ENCODE measurements around the gene LILRB4. TPM values are rescaled to one million over a fixed set of nuclear protein-coding genes. Genes with fewer than 3 reads are reported as not detected.
A peak's percentile ranks its signal among the peaks of the same experiment; 100 is the strongest.
"Not testable (repeated sequence)": the region's sequence is repeated elsewhere in the genome, so short reads cannot be mapped to it uniquely, and the experiment has no call there.

LILRB4 gene
- under 1 TPM; 0.47 to 0.57 TPM for total RNA-seq
- polyA plus RNA-seq = not detected
- 0 to 0.08 (median 0) reads per million in 6 experiments for total RNA-seq

DNA sequence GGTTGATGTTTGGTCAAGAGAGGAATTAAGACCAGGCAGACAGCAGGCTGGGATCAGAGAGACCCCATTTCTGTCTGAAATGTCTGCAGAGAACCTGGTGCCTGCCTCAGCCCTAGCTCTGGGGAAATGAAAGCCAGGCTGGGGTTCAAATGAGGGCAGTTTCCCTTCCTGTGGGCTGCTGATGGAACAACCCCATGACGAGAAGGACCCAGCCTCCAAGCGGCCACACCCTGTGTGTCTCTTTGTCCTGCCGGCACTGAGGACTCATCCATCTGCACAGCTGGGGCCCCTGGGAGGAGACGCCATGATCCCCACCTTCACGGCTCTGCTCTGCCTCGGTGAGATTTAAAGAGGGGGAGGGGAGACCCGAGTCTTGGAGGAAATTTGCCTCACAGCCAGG, at the start of gene LILRB4:
TSS of gene LILRB4 (plus strand) at position 256 of the 400 bp plus-strand sequence. CDS start at position 305, 49 bp downstream.
- POLR2A ChIA-PET = no interaction called here
- peaks cover 0 to 6% (median 2%) of the 10 kb centered on the region in 3 donors for H3K36me3 Mint-ChIP-seq
- peaks cover 14 to 52% (median 30%) of the 10 kb centered on the region in 5 donors for H3K27me3 Mint-ChIP-seq
- H3K27ac Mint-ChIP-seq = peak within 1 kb of the TSS in 2 of 10 donors; percentile 36 to 46
- no peak for DNase-seq
- peak within 1 kb of the TSS in 1 of 10 donors; percentile 58 for H3K4me3 Mint-ChIP-seq
- H3K4me1 Mint-ChIP-seq = peaks cover 0 to 30% (median 0%) of the 10 kb centered on the region in 4 donors
- H3K9me3 Mint-ChIP-seq = peaks cover 0 to 14% (median 2%) of the 10 kb centered on the region in 9 donors
- ATAC-seq = no peak

DNA sequence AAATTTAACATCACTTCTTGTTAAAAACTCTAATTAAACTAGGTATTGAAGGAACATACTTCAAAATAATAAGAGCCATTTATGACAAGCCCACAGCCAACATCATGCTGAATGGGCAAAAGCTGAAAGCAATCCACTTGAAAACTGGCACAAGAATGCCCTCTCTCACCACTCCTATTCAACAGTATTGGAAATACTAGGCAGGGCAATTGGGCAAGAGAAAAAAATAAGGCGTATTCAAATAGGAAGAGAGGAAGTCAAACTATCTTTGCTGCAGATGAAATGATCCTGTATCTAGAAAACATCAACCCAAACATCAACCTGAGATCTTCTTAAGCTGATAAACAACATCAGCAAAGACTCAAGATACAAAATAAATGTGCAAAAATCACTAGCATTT, 48.1 kb upstream of the LILRB4 start:
- Mint-ChIP-seq H3K27me3 (peaks cover 0 to 9% (median 4%) of the 10 kb centered on the region in 5 donors), H3K9me3 (peaks cover 0 to 46% (median 9%) of the 10 kb centered on the region in 9 donors), H3K36me3 (peaks cover 0 to 1% (median 0%) of the 10 kb centered on the region in 3 donors), H3K4me1 (peaks cover 0 to 40% (median under 1%) of the 10 kb centered on the region in 4 donors), H3K27ac (no peak overlapping the region), H3K4me3 (no peak overlapping the region)
- DNase-seq (no peak), ATAC-seq (no peak)
- POLR2A ChIA-PET = no interaction called here

GRCh38 chr19:54616057-54616456, 46.7 kb upstream of the LILRB4 start:
- Mint-ChIP-seq H3K9me3 (peaks cover 0 to 38% (median 9%) of the 10 kb centered on the region in 9 donors), H3K4me1 (peaks cover 0 to 43% (median under 1%) of the 10 kb centered on the region in 4 donors), H3K27ac (peak overlapping the region in 3 of 10 donors; percentile 21 to 48 (median 39)), H3K36me3 (no peaks in the 10 kb centered on the region), H3K4me3 (peak overlapping the region in 2 of 10 donors; percentile 20 to 22), H3K27me3 (peaks cover 0 to 6% (median 2%) of the 10 kb centered on the region in 5 donors)
- ATAC-seq (no peak), DNase-seq (no peak)
- POLR2A ChIA-PET = no interaction called here

DNA sequence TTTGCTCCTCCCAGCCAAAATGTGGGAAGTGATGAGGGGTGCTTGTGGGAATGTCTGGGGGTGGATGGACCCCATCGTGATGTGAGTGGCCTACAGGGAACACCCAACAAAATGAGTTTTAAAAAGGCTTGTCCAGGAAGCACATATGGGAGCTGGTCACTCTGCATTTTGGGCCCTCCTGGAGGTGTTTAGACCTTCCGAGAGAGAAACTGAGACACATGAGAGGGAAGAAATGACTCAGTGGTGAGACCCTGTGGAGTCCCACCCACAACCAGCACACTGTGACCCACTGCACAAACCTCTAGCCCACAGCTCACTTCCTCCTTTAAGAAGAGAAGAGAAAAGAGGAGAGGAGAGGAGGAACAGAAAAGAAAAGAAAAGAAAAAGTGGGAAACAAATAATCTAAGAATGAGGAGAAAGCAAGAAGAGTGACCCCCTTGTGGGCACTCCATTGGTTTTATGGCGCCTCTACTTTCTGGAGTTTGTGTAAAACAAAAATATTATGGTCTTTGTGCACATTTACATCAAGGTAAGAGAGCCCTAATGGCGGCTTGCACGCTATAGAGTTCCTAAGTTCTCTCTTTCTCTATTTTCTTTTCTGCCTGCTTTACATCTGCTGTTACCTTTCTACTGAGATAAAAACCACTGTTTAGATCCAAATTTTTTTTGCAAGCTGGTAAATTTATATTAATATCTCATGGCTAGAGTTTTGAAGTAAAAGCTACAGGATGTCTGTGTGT, 45.8 kb upstream of the LILRB4 start:
- no peak for ATAC-seq
- POLR2A ChIA-PET = no interaction called here
- peak in 1 of 10 donors; percentile 10 for DNase-seq
- H3K27me3 Mint-ChIP-seq = peaks cover 0 to 6% (median 2%) of the 10 kb centered on the region in 5 donors
- peaks cover 0 to 38% (median 9%) of the 10 kb centered on the region in 9 donors for H3K9me3 Mint-ChIP-seq
- peak overlapping the region in 4 of 10 donors; percentile 54 to 89 (median 72) for H3K4me3 Mint-ChIP-seq
- peaks cover 0 to 48% (median under 1%) of the 10 kb centered on the region in 4 donors for H3K4me1 Mint-ChIP-seq
- peak overlapping the region in 4 of 10 donors; percentile 10 to 67 (median 46) for H3K27ac Mint-ChIP-seq
- no peaks in the 10 kb centered on the region for H3K36me3 Mint-ChIP-seq

GRCh38 chr19:54620464-54620863, 42.3 kb upstream of the LILRB4 start:
- Mint-ChIP-seq H3K4me3 (peak overlapping the region in 2 of 10 donors; percentile 39 to 50), H3K36me3 (no peaks in the 10 kb centered on the region), H3K9me3 (peaks cover 0 to 13% (median 0%) of the 10 kb centered on the region in 9 donors), H3K4me1 (peaks cover 0 to 53% (median 0%) of the 10 kb centered on the region in 4 donors), H3K27ac (peak overlapping the region in 1 of 10 donors; percentile 50), H3K27me3 (peaks cover 1 to 12% (median 3%) of the 10 kb centered on the region in 5 donors)
- POLR2A ChIA-PET = no interaction called here
- no peak for ATAC-seq
- no peak for DNase-seq

DNA sequence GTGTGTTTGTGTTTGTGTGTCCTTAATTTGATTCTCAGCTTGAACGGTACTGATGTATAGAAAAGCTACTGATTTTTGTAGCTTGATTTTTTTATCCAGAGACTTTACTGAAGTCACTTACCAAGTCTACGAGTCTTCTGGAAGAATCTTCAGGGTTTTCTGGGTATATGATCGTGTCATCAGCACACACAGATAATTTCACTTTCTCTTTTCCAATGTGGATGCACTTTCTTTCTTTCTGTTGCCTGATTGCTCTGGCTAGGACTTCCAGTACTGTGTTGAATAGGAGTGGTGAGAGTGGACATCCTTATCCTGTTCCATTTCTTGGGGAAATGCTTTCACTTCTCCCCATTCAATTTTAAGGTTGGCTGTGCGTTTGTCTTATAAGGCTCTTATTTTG, 40.4 kb upstream of the LILRB4 start:
- POLR2A ChIA-PET = no interaction called here
- ATAC-seq (no peak), DNase-seq (no peak)
- Mint-ChIP-seq H3K36me3 (peaks cover 0 to 5% (median 2%) of the 10 kb centered on the region in 3 donors), H3K9me3 (peaks cover 0 to 12% (median under 1%) of the 10 kb centered on the region in 9 donors), H3K4me3 (peak overlapping the region in 2 of 10 donors; percentile 67 to 73), H3K27ac (peak overlapping the region in 2 of 10 donors; percentile 18 to 75), H3K4me1 (peaks cover 0 to 46% (median 1%) of the 10 kb centered on the region in 4 donors), H3K27me3 (peaks cover 11 to 32% (median 16%) of the 10 kb centered on the region in 5 donors)

DNA sequence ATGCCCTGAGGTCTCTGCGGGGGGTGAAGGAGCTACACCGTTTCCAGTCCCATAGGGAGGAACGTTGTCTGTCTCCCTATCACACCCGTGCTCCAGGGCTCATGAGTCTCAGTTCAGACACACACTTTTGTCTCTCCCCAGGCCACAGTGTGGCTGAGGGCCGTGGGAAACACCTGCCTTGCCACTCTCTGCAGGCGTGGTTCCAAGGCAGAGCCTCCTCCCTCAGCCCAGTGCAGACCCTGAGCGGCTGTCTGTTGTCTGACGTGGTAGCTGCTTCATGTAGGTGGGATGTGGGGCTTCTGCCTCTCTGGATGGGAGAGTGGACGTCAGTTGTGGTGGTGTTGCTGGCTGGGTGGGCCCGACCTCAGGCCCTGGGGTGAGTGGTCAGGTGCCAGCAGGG, 38.6 kb upstream of the LILRB4 start:
- ATAC-seq, POLR2A ChIA-PET, H3K36me3 Mint-ChIP-seq, DNase-seq: not testable (repeated sequence)
- H3K9me3 Mint-ChIP-seq = peaks cover 0 to 19% (median 4%) of the 10 kb centered on the region in 9 donors
- peaks cover 18 to 50% (median 29%) of the 10 kb centered on the region in 5 donors for H3K27me3 Mint-ChIP-seq
- H3K4me1 Mint-ChIP-seq = peaks cover 0 to 59% (median 1%) of the 10 kb centered on the region in 4 donors
- H3K4me3 Mint-ChIP-seq = peak overlapping the region in 1 of 10 donors; percentile 76
- H3K27ac Mint-ChIP-seq = peak overlapping the region in 2 of 10 donors; percentile 36 to 91

- POLR2A ChIA-PET, ATAC-seq, H3K36me3 Mint-ChIP-seq: not testable (repeated sequence)
- Mint-ChIP-seq H3K27ac (peak overlapping the region in 2 of 10 donors; percentile 78 to 91), H3K9me3 (peaks cover 0 to 19% (median 4%) of the 10 kb centered on the region in 9 donors), H3K4me1 (peaks cover 0 to 62% (median 1%) of the 10 kb centered on the region in 4 donors), H3K27me3 (peaks cover 18 to 59% (median 38%) of the 10 kb centered on the region in 5 donors), H3K4me3 (peak overlapping the region in 1 of 10 donors; percentile 76)
- peak in 1 of 10 donors; percentile 23 for DNase-seq
Observed at GRCh38 chr19:54624934-54625730, 37.7 kb upstream of the LILRB4 start.

DNA sequence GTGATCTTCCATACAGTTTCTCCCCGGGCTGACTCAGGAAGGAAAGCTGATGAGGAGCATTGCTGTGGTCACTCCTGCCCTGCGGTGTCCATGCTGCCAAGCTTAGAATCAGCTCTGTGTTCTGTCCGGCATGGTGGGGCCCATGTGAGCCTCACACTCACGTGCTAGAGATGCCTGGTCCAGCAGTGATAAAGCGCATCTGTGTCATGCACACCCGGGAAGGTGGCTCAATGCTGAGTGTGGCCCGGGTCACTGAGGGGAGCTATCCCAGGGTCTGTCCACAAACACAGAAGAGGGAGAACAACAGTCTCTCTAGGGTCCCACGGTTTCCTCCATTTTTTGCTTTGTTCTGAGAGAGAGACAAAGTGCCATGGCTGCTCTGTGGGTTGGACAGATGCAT, 36.0 kb upstream of the LILRB4 start:
- peaks cover 21 to 74% (median 52%) of the 10 kb centered on the region in 5 donors for H3K27me3 Mint-ChIP-seq

DNA sequence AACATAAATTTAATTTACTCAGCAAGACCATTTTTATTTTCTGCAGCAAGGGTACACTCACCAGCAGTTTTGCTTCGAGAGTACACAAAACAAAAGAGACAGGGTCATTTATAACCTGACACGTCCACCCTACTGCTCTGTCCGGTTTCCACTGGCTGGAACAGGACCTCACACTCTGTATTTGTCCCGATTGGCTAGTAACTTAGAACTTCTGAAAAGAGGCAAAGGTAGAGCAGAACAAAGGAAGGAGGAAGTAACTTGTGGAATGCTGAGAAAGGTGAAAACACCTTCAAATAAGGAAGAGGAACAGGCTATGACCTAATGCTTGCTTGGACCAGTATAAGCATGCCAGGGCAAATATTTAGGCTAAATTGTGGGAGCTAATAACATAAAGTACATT, 34.9 kb upstream of the LILRB4 start:
- peaks cover 0 to 55% (median 4%) of the 10 kb centered on the region in 4 donors for H3K4me1 Mint-ChIP-seq
- H3K27ac Mint-ChIP-seq, H3K36me3 Mint-ChIP-seq, ATAC-seq, POLR2A ChIA-PET, H3K4me3 Mint-ChIP-seq, DNase-seq: not testable (repeated sequence)
- peaks cover 21 to 82% (median 61%) of the 10 kb centered on the region in 5 donors for H3K27me3 Mint-ChIP-seq
- H3K9me3 Mint-ChIP-seq = peaks cover 0 to 19% (median 4%) of the 10 kb centered on the region in 9 donors

More for the DNA sequence above, 36.0 kb upstream of the LILRB4 start:
- Mint-ChIP-seq H3K36me3 (peaks cover 0 to 7% (median 7%) of the 10 kb centered on the region in 3 donors), H3K27ac (peak overlapping the region in 1 of 10 donors; percentile 81), H3K9me3 (peaks cover 0 to 19% (median 4%) of the 10 kb centered on the region in 9 donors), H3K4me1 (peaks cover 0 to 66% (median 4%) of the 10 kb centered on the region in 4 donors), H3K4me3 (no peak overlapping the region)
- POLR2A ChIA-PET = no interaction called here
- no peak for ATAC-seq
- DNase-seq = no peak

DNA sequence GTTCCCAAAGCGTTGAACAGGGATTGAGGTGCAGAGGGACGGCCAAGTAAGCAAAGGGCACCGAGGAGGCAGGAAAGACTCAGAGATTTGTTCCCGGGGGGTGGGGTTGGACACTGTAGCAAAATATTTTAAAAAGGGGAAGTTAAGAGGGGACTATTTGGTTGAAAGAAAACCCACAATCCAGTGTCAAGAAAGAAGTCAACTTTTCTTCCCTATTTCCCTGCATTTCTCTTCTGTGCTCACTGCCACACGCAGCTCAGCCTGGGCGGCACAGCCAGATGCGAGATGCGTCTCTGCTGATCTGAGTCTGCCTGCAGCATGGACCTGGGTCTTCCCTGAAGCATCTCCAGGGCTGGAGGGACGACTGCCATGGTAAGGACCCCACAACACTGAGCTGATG, 32.5 kb upstream of the LILRB4 start, which contains the start of gene LILRB1:
TSS of gene LILRB1 (plus strand) at position 223 of the 400 bp plus-strand sequence. CDS start 590 bp downstream, outside the sequence.
- POLR2A ChIA-PET = not testable (repeated sequence)
- peaks cover 19 to 71% (median 55%) of the 10 kb centered on the region in 5 donors for H3K27me3 Mint-ChIP-seq

GRCh38 chr19:54630782-54631181, 32.0 kb upstream of the LILRB4 start:
- POLR2A ChIA-PET = no interaction called here
- no peak for DNase-seq
- peaks cover 0 to 37% (median 4%) of the 10 kb centered on the region in 4 donors for H3K4me1 Mint-ChIP-seq
- H3K36me3 Mint-ChIP-seq = peaks cover 0 to 7% (median 7%) of the 10 kb centered on the region in 3 donors
- no peak for ATAC-seq
- peak overlapping the region in 1 of 10 donors; percentile 82 for H3K4me3 Mint-ChIP-seq
- H3K9me3 Mint-ChIP-seq = peaks cover 0 to 19% (median 4%) of the 10 kb centered on the region in 9 donors
- H3K27ac Mint-ChIP-seq = peak overlapping the region in 1 of 10 donors; percentile 49
- peaks cover 19 to 67% (median 54%) of the 10 kb centered on the region in 5 donors for H3K27me3 Mint-ChIP-seq

More for the DNA sequence above, 32.5 kb upstream of the LILRB4 start, which contains the start of gene LILRB1:
- Mint-ChIP-seq H3K9me3 (peaks cover 0 to 19% (median 4%) of the 10 kb centered on the region in 9 donors), H3K4me1 (peaks cover 0 to 41% (median 4%) of the 10 kb centered on the region in 4 donors), H3K27ac (peak within 1 kb of the TSS in 1 of 10 donors; percentile 49), H3K4me3 (peak within 1 kb of the TSS in 2 of 10 donors; percentile 50 to 82)
- ATAC-seq, H3K36me3 Mint-ChIP-seq, DNase-seq: not testable (repeated sequence)

Data from naive thymus-derived CD8-positive, alpha-beta T cell (primary cell).